Activated CD8-positive, alpha-beta memory T cell treated with anti-CD3 and anti-CD28 coated beads for 1 hour (primary cell): ENCODE results near the gene COL16A1.

Experiments used
- DNase-seq, 2 donors: peaks; one replicate each; pipeline ENCODE4 v3.0.0-alpha.2; 2020; ENCODE audit warnings: low read depth in 1 of 2; ENCODE audit errors: extremely low read depth in 1 of 2

The COL16A1 gene

GRCh38 chr1:31627301-31627929 lies 76.4 kb downstream of the COL16A1 start:
- no peak for DNase-seq

GRCh38 chr1:31626223-31627207 lies 77.3 kb downstream of the COL16A1 start:
- DNase-seq: no peak

GRCh38 chr1:31625561-31626222 lies 78.1 kb downstream of the COL16A1 start:
- no peak for DNase-seq

GRCh38 chr1:31624731-31625514 lies 78.9 kb downstream of the COL16A1 start:
- DNase-seq: no peak

- no peak for DNase-seq
These were observed 79.5 kb downstream of the COL16A1 start for GRCh38 chr1:31624309-31624708.

GRCh38 chr1:31623365-31623764 lies 80.5 kb downstream of the COL16A1 start:
- DNase-seq: no peak

GRCh38 chr1:31621847-31622730 lies 81.7 kb downstream of the COL16A1 start:
- no peak for DNase-seq

GRCh38 chr1:31621498-31621820 lies 82.4 kb downstream of the COL16A1 start:
- DNase-seq: no peak

GRCh38 chr1:31620631-31621497 lies 83.0 kb downstream of the COL16A1 start:
- no peak for DNase-seq

- DNase-seq: no peak
These were observed 84.6 kb downstream of the COL16A1 start for GRCh38 chr1:31618916-31619846.

GRCh38 chr1:31617916-31618746 lies 85.7 kb downstream of the COL16A1 start:
- DNase-seq: peak; percentile 13 to 27

- DNase-seq: no peak
These were observed 86.5 kb downstream of the COL16A1 start, which contains the start of gene HCRTR1 for GRCh38 chr1:31617218-31617915. HCRTR1 (plus strand) TSS chr1:31617689; CDS start chr1:31619193, 1,504 bp downstream.

GRCh38 chr1:31615939-31616338 lies 87.9 kb downstream of the COL16A1 start:
- DNase-seq: no peak

- no peak for DNase-seq
These were observed 88.4 kb downstream of the COL16A1 start for GRCh38 chr1:31615414-31615813.

- no peak for DNase-seq
These were observed 89.3 kb downstream of the COL16A1 start for GRCh38 chr1:31614414-31615005.
